Thyroid gland (tissue), 4 donors: Measurements from ENCODE around the gene BCL7B. TPM values are rescaled to one million over a fixed set of nuclear protein-coding genes. Genes with fewer than 3 reads are reported as not detected.
"Not testable (repeated sequence)": the region's sequence is repeated elsewhere in the genome, so short reads cannot be mapped to it uniquely, and the experiment has no call there.

Experiments used
- DNase-seq, 2 donors: peaks; one replicate each; pipeline ENCODE4 v3.0.0-alpha.2; 2019
- H3K27ac ChIP-seq, 3 donors: fragments of 200-600 bp; sonication (generic); 1 replicate in 2 of 3; 2 replicates in 1 of 3; pipeline ENCODE4 v1.5.1; 2016 to 2019; ENCODE audit warnings: mild to moderate bottlenecking in 1 of 3, moderate library complexity in 1 of 3
- H3K27me3 ChIP-seq: fragments of 200-600 bp; sonication (generic); one replicate; pipeline ENCODE4 v1.5.1; 2019
- H3K36me3 ChIP-seq, 2 donors: fragments of 200-600 bp; sonication (generic); one replicate each; pipeline ENCODE4 v1.5.1; 2016 to 2019
- H3K4me1 ChIP-seq, 2 donors: fragments of 200-600 bp; sonication (generic); one replicate each; pipeline ENCODE4 v1.5.1; 2017 to 2019
- H3K4me3 ChIP-seq, 3 donors: fragments of 200-600 bp; sonication (generic); replicated peaks in 1 of 3; 1 replicate in 2 of 3; 2 replicates in 1 of 3; pipeline ENCODE4 v1.5.1; 2016; ENCODE audit warnings: mild to moderate bottlenecking in 1 of 3
- H3K9me3 ChIP-seq: fragments of 200-600 bp; sonication (generic); one replicate; pipeline ENCODE4 v1.5.1; 2017
- CTCF ChIP-seq, 6 experiments: fragments of 200-600 bp in 3 of 6; fragments of 450-650 bp in 3 of 6; sonication (generic) in 3 of 6; IDR thresholded peaks; one replicate each; pipeline ENCODE4 v1.5.1; 2016 to 2019; ENCODE audit warnings: antibody characterized with exemption in 6 of 6, mild to moderate bottlenecking in 2 of 6, inconsistent platforms in 1 of 6, moderate library complexity in 1 of 6
- POLR2A ChIP-seq, 2 donors: fragments of 450-650 bp; IDR thresholded peaks; one replicate each; pipeline ENCODE4 v1.6.1; 2017; ENCODE audit warnings: antibody characterized with exemption in 2 of 2, mild to moderate bottlenecking in 2 of 2, moderate library complexity in 1 of 2
- WGBS, 2 donors: methylation state at CpG; one replicate each; pipeline ENCODE4 v1.1.5; 2017; 5-methylcytosine and 5-hydroxymethylcytosine counted together
- intact Hi-C: fragments of 100-400 bp; cut with DNase I; formaldehyde crosslinking; loops from one replicate; pipeline ENCODE4 v1.15.1; 2023
- total RNA-seq, 4 donors: library from RNA; depleted of rRNA; stranded (reverse); fragments of >200 nt; gene quantifications; one replicate each; pipeline ENCODE4 v1.2.3, GENCODE V29; 2016

Gene BCL7B
- total RNA-seq, 4 donors from 2014 or later: 52.5 to 83.1 (median 74.4) TPM

- Histone ChIP-seq H3K4me3 (no peak overlapping the region), H3K4me1 (no peaks in the 10 kb centered on the region), H3K36me3 (peaks cover 50 to 51% of the 10 kb centered on the region in 2 donors), H3K27me3 (no peaks in the 10 kb centered on the region), H3K9me3 (no peaks in the 10 kb centered on the region), H3K27ac (no peak overlapping the region)
- TF ChIP-seq POLR2A (IDR thresholded peaks at IDR 0.05): no peak
- TF ChIP-seq CTCF (IDR thresholded peaks at IDR 0.05): no peak
- no peak for DNase-seq
- WGBS, 2 donors: 94 to 98% methylated on average over 9 of the region's 10 CpGs
- intact Hi-C loops: no loop called here
Observed at GRCh38 chr7:73570977-73571376, 13.5 kb upstream of the BCL7B start.

GRCh38 chr7:73570521-73570920, 13.0 kb upstream of the BCL7B start:
- no peaks in the 10 kb centered on the region for H3K4me1 ChIP-seq
- peaks cover 50 to 51% of the 10 kb centered on the region in 2 donors for H3K36me3 ChIP-seq
- no peak overlapping the region for H3K4me3 ChIP-seq
- no peak for DNase-seq
- TF ChIP-seq CTCF (IDR thresholded peaks at IDR 0.05) (no peak), POLR2A (IDR thresholded peaks at IDR 0.05) (no peak)
- intact Hi-C loops: no loop called here
- 97 to 98% methylated on average over 11 to 22 of the region's 22 CpGs for WGBS, 2 donors
- H3K9me3 ChIP-seq: no peaks in the 10 kb centered on the region
- no peak overlapping the region for H3K27ac ChIP-seq
- no peaks in the 10 kb centered on the region for H3K27me3 ChIP-seq

GRCh38 chr7:73569042-73569608, 11.6 kb upstream of the BCL7B start:
- TF ChIP-seq CTCF (IDR thresholded peaks at IDR 0.05) (no peak), POLR2A (IDR thresholded peaks at IDR 0.05) (no peak)
- intact Hi-C loops: no loop called here

GRCh38 chr7:73567846-73568685, 10.6 kb upstream of the BCL7B start:
- no peaks in the 10 kb centered on the region for H3K9me3 ChIP-seq
- no peak overlapping the region for H3K27ac ChIP-seq
- H3K4me1 ChIP-seq: no peaks in the 10 kb centered on the region
- TF ChIP-seq POLR2A (IDR thresholded peaks at IDR 0.05) (no peak), CTCF (IDR thresholded peaks at IDR 0.05) (no peak)
- H3K36me3 ChIP-seq: peaks cover 32 to 36% of the 10 kb centered on the region in 2 donors
- H3K27me3 ChIP-seq: no peaks in the 10 kb centered on the region
- H3K4me3 ChIP-seq: no peak overlapping the region
- WGBS, 2 donors: 65 to 69% methylated on average over 12 of the region's 12 CpGs
- DNase-seq: no peak
- intact Hi-C loops: no loop called here

More at GRCh38 chr7:73569042-73569608, 11.6 kb upstream of the BCL7B start:
- Histone ChIP-seq H3K4me1 (no peaks in the 10 kb centered on the region), H3K27me3 (no peaks in the 10 kb centered on the region), H3K9me3 (no peaks in the 10 kb centered on the region), H3K27ac (no peak overlapping the region), H3K4me3 (no peak overlapping the region), H3K36me3 (peaks cover 43 to 46% of the 10 kb centered on the region in 2 donors)
- DNase-seq: no peak
- 82 to 83% methylated on average over 5 of the region's 5 CpGs for WGBS, 2 donors

- WGBS, 2 donors: 92 to 95% methylated on average over 3 to 4 of the region's 4 CpGs
- no peak for DNase-seq
- H3K27me3 ChIP-seq: no peaks in the 10 kb centered on the region
Observed at GRCh38 chr7:73567140-73567539, 9.7 kb upstream of the BCL7B start.

GRCh38 chr7:73566431-73566830, 8.9 kb upstream of the BCL7B start:
- H3K9me3 ChIP-seq, H3K27me3 ChIP-seq, DNase-seq, H3K4me3 ChIP-seq, H3K4me1 ChIP-seq, H3K27ac ChIP-seq, intact Hi-C loops: not testable (repeated sequence)
- H3K36me3 ChIP-seq: peaks cover 16 to 19% of the 10 kb centered on the region in 2 donors

More at GRCh38 chr7:73567140-73567539, 9.7 kb upstream of the BCL7B start:
- intact Hi-C loops: no loop called here
- Histone ChIP-seq H3K36me3 (peaks cover 23 to 26% of the 10 kb centered on the region in 2 donors), H3K9me3 (no peaks in the 10 kb centered on the region), H3K27ac (no peak overlapping the region), H3K4me1 (no peaks in the 10 kb centered on the region), H3K4me3 (no peak overlapping the region)
- no peak for TF ChIP-seq POLR2A (IDR thresholded peaks at IDR 0.05)
- no peak for TF ChIP-seq CTCF (IDR thresholded peaks at IDR 0.05)
